HL-60 (cell line): ENCODE measurements around the gene UNCX.

ENCODE experiments used
- DNase-seq, 2 experiments: peaks; one replicate each; pipeline ENCODE4 v3.0.0-alpha.2; 2010 to 2020; ENCODE audit warnings: low read depth in 1 of 2, low spot score in 1 of 2
- H3K27ac ChIP-seq: fragments of 250-450 bp; sonication (Bioruptor Pico); replicated peaks from 2 replicates; pipeline ENCODE4 v1.5.1; 2020; ENCODE audit warnings: mild to moderate bottlenecking, moderate library complexity
- H3K27me3 ChIP-seq: fragments of 250-450 bp; sonication (Bioruptor Pico); 2 replicates; pipeline ENCODE4 v1.5.1; 2021; ENCODE audit warnings: mild to moderate bottlenecking, moderate library complexity; ENCODE audit not compliant: insufficient read depth, poor library complexity, severe bottlenecking
- H3K4me3 ChIP-seq: replicated peaks from 2 replicates; pipeline ENCODE4 v1.5.1; 2011; ENCODE audit warnings: mild to moderate bottlenecking, control low read depth, low read length; ENCODE audit not compliant: insufficient read depth
- GABPA ChIP-seq: IDR thresholded peaks from 2 replicates; pipeline ENCODE4 v1.6.1; 2012; ENCODE audit warnings: low read depth
- POLR2AphosphoS5 ChIP-seq: IDR thresholded peaks from 2 replicates; pipeline ENCODE4 v1.6.1; 2012; ENCODE audit warnings: low read depth
- SPI1 ChIP-seq: IDR thresholded peaks from 2 replicates; pipeline ENCODE4 v1.6.1; 2012; ENCODE audit warnings: low read depth, mild to moderate bottlenecking, borderline replicate concordance
- TF ChIP-seq, protein P1 (sequence below): IDR thresholded peaks from one replicate; pipeline ENCODE4 v1.5.1; 2011; ENCODE audit warnings: low read length, control low read depth, inconsistent platforms; ENCODE audit not compliant: insufficient read depth
- TF ChIP-seq, protein P2 (sequence below): IDR thresholded peaks from 2 replicates; pipeline ENCODE4 v1.6.1; 2012; ENCODE audit warnings: low read depth; ENCODE audit not compliant: insufficient replicate concordance

Gene UNCX

GRCh38 chr7:1225030-1225429, 7.6 kb upstream of the UNCX start:
- Histone ChIP-seq H3K27ac (no peak overlapping the region), H3K27me3 (peaks cover 66% of the 10 kb centered on the region), H3K4me3 (no peak overlapping the region)
- TF ChIP-seq, protein P1, sequence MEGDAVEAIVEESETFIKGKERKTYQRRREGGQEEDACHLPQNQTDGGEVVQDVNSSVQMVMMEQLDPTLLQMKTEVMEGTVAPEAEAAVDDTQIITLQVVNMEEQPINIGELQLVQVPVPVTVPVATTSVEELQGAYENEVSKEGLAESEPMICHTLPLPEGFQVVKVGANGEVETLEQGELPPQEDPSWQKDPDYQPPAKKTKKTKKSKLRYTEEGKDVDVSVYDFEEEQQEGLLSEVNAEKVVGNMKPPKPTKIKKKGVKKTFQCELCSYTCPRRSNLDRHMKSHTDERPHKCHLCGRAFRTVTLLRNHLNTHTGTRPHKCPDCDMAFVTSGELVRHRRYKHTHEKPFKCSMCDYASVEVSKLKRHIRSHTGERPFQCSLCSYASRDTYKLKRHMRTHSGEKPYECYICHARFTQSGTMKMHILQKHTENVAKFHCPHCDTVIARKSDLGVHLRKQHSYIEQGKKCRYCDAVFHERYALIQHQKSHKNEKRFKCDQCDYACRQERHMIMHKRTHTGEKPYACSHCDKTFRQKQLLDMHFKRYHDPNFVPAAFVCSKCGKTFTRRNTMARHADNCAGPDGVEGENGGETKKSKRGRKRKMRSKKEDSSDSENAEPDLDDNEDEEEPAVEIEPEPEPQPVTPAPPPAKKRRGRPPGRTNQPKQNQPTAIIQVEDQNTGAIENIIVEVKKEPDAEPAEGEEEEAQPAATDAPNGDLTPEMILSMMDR: no peak
- DNase-seq: no peak

DNA sequence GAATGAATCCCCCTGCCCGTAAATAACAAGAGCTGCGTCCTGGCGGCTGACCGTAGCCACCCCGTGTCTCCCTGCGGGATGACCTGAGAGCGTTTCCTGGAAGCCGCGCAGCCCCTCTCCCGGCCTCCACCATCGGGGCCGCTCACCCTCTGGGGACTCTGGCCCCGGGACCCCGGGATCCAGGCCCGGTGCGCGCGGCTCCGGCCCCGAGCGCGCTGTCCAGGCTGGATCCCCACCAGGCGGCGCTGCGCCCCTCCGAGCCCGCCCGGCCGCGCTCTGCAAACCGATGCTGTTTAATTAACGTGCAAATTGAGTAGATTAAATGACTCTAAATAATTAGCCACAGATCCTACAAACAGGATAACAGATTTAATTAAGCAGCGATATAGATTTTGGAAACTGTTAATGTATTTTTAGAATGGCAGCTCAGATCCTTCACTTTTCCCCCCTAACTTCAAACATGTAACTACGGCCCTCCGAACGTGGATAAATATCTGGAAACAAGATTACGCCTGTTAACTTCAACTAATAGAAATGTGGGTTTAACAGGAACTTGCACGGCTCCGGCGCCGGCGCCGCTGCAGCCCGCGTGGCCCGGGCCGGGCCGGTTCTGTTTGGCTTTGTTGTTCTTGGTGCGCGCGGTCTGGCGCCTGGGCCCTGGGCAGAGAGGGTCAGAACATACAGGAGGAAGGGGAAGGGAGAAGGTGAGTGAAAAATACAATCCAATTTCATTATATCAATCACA, 7.1 kb upstream of the UNCX start:
- TF ChIP-seq, protein P1: peak; percentile 14
- no peak for TF ChIP-seq GABPA
- peaks cover 70% of the 10 kb centered on the region for H3K27me3 ChIP-seq
- H3K4me3 ChIP-seq: no peak overlapping the region
- no peak overlapping the region for H3K27ac ChIP-seq
- DNase-seq: no peak

DNA sequence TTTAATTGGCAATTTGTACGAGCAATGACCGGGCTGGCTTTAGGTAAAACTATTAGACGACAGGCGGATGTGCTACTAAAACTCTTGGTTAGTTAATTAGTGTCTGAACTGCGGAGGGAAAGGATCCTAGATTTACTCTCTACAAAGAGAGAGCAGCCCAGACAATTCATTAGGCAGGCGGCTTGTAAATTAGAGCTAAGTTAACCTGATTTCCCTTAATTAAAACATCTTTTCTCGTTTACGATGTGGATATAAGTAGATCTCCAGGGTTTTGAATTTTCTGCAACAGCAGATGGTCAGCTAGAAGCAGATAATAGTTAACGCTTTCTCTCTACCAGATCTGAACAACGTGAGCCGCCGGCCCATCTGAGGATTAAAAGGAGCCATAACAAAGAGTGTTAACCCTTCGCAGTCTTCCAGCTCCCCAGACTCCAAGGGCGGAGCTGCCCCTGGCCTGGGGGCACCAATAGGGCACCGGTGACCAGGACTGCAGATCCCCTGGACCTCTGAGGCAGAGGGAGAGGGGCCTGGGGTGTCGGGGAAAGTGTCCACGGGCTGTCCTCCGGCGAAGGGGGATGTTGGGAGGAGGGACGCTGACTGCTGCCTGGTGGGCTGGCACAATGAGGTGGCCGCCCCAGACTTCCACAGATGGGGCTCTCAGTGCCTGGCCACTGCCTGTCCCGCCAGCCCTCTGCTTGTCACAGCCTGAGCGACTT, 6.3 kb upstream of the UNCX start:
- H3K27ac ChIP-seq: no peak overlapping the region
- no peak overlapping the region for H3K4me3 ChIP-seq
- no peak for DNase-seq
- no peak for TF ChIP-seq SPI1
- no peak for TF ChIP-seq GABPA
- TF ChIP-seq, protein P2, sequence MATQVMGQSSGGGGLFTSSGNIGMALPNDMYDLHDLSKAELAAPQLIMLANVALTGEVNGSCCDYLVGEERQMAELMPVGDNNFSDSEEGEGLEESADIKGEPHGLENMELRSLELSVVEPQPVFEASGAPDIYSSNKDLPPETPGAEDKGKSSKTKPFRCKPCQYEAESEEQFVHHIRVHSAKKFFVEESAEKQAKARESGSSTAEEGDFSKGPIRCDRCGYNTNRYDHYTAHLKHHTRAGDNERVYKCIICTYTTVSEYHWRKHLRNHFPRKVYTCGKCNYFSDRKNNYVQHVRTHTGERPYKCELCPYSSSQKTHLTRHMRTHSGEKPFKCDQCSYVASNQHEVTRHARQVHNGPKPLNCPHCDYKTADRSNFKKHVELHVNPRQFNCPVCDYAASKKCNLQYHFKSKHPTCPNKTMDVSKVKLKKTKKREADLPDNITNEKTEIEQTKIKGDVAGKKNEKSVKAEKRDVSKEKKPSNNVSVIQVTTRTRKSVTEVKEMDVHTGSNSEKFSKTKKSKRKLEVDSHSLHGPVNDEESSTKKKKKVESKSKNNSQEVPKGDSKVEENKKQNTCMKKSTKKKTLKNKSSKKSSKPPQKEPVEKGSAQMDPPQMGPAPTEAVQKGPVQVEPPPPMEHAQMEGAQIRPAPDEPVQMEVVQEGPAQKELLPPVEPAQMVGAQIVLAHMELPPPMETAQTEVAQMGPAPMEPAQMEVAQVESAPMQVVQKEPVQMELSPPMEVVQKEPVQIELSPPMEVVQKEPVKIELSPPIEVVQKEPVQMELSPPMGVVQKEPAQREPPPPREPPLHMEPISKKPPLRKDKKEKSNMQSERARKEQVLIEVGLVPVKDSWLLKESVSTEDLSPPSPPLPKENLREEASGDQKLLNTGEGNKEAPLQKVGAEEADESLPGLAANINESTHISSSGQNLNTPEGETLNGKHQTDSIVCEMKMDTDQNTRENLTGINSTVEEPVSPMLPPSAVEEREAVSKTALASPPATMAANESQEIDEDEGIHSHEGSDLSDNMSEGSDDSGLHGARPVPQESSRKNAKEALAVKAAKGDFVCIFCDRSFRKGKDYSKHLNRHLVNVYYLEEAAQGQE: no peak
- TF ChIP-seq, protein P1: no peak
- TF ChIP-seq POLR2AphosphoS5: no peak
- H3K27me3 ChIP-seq: peaks cover 71% of the 10 kb centered on the region

DNA sequence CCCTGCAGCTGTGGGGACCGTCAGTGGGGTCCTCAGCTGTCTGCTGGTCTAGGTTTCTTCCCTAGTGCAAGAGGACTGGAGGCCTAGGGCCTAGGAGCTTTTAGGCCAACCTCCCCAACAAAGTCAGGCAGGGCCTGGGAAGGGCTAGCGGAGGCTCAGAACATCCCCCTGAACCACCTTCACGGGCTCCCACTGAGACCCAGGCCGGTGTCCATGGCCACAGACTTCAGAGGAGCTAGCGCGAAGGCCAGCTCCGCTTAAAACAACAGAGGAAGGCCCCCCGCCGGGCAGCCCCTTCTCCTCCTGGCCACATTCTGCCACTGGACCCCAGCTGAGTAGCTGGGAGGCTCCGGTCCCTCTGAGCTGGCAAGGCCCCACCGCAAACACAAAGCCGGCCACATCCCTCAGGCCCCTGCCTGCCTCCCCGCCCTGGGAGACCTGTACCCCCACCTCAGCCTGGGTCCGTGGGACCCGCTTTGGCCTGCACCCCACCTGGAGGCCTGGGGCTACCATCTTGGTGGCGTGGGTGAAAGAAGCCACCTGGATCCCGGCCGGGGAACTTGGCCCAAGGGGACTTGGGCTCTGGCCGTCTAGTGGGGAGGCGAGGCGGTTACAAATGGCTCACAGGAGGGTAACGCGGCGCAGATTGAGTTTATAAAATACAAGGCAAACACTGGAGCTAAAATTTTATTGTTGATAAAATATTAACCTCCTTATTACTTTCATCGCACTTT, 5.4 kb upstream of the UNCX start:
- Histone ChIP-seq H3K4me3 (no peak overlapping the region), H3K27me3 (peaks cover 73% of the 10 kb centered on the region), H3K27ac (no peak overlapping the region)
- TF ChIP-seq, protein P1: no peak
- TF ChIP-seq SPI1 (no peak), GABPA (no peak), POLR2AphosphoS5 (no peak)
- TF ChIP-seq, protein P2: no peak
- no peak for DNase-seq
